GM21423 (cell line): Measurements from ENCODE around the gene NAB1.
"Not testable (repeated sequence)": the region's sequence is repeated elsewhere in the genome, so short reads cannot be mapped to it uniquely, and the experiment has no call there.

ENCODE experiments used
- ATAC-seq: cut with Tn5 transposase; IDR thresholded peaks from one replicate; pipeline ENCODE4 v1.9.1; 2021; ENCODE audit warnings: mild to moderate bottlenecking, moderate library complexity; ENCODE audit not compliant: unreplicated experiment

The NAB1 gene

GRCh38 chr2:190649035-190649797, at the start of gene NAB1:
NAB1 (plus strand) TSS chr2:190649083; CDS start chr2:190659177, 10,094 bp downstream.
- peak; percentile 50 for ATAC-seq

GRCh38 chr2:190599546-190600220, 49.2 kb upstream of the NAB1 start:
- no peak for ATAC-seq

GRCh38 chr2:190600293-190601103, 48.4 kb upstream of the NAB1 start:
- ATAC-seq: no peak

GRCh38 chr2:190603374-190603773, 45.5 kb upstream of the NAB1 start:
- ATAC-seq: no peak

GRCh38 chr2:190607014-190607597, 41.8 kb upstream of the NAB1 start:
- ATAC-seq: no peak

- no peak for ATAC-seq
These were observed 41.1 kb upstream of the NAB1 start for GRCh38 chr2:190607657-190608357.

- not testable (repeated sequence) for ATAC-seq
These were observed 40.0 kb upstream of the NAB1 start for GRCh38 chr2:190608863-190609262.

- ATAC-seq: not testable (repeated sequence)
These were observed 39.5 kb upstream of the NAB1 start for GRCh38 chr2:190609397-190609796.

- ATAC-seq: not testable (repeated sequence)
These were observed 38.4 kb upstream of the NAB1 start for GRCh38 chr2:190610528-190610927.

GRCh38 chr2:190615555-190616200, 33.2 kb upstream of the NAB1 start:
- no peak for ATAC-seq

GRCh38 chr2:190618030-190618429, 30.9 kb upstream of the NAB1 start:
- ATAC-seq: no peak

GRCh38 chr2:190625691-190626090, 23.2 kb upstream of the NAB1 start:
- ATAC-seq: no peak

- no peak for ATAC-seq
These were observed 22.2 kb upstream of the NAB1 start for GRCh38 chr2:190626641-190627210.

GRCh38 chr2:190627448-190628412, 21.2 kb upstream of the NAB1 start:
- peak; percentile 86 for ATAC-seq

- no peak for ATAC-seq
These were observed 20.1 kb upstream of the NAB1 start for GRCh38 chr2:190628591-190629319.

- no peak for ATAC-seq
These were observed 14.5 kb upstream of the NAB1 start for GRCh38 chr2:190634381-190634780.

GRCh38 chr2:190635781-190636180, 13.1 kb upstream of the NAB1 start:
- ATAC-seq: no peak

GRCh38 chr2:190636361-190636760, 12.5 kb upstream of the NAB1 start:
- no peak for ATAC-seq
